NCI-H1417 (cell line): Measurements from ENCODE around the gene TCF7.

Source experiments
- DNase-seq, 3 experiments: peaks; one replicate each; lab custom pipeline; 2025; lab: John Stamatoyannopoulos, UW

The TCF7 gene

GRCh38 chr5:134113363-134113889 lies 1.1 kb upstream of the TCF7 start:
- DNase-seq = no peak

- DNase-seq = peak in 2 of 3 experiments; percentile 33 to 39
These were observed 665 bp downstream of the TCF7 start for GRCh38 chr5:134114886-134115805.

- DNase-seq = no peak
These were observed 1.3 kb downstream of the TCF7 start for GRCh38 chr5:134115806-134116175.

GRCh38 chr5:134116286-134116685 lies 1.8 kb downstream of the TCF7 start:
- no peak for DNase-seq

- DNase-seq = no peak
These were observed 2.6 kb downstream of the TCF7 start for GRCh38 chr5:134116789-134117761.

DNA sequence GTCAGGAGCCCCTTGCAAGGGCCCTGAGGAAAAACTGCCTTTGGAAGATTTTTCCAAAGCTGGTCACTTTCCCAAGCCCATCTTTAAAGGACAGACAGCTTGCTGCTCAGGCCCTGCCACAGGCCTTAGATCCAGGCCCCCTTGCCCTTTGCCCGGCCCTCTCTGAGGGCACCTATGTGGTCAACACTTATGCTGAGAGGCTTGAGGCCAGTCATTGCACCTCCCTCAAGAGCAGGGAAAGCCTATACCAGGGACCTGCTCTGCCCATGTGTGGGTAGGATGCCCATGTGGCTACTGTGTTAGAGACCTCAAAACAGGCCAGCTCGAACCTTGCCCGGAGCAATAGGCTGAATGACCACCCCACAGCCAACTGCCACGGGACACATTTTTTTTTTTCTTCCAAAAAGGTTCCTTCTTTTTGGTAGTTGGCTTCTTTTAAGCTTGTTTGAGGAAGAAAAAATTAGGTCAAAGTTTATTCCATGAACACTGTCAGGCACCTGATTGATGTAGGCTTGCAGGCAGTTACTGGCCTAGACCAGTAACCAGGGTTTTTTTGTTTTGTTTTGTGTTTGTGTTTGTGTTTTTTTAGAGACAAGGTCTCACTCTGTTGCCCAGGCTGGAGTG lies 3.8 kb downstream of the TCF7 start:
- no peak for DNase-seq

- no peak for DNase-seq
These were observed 5.2 kb downstream of the TCF7 start for GRCh38 chr5:134119720-134120119.

GRCh38 chr5:134120386-134121138 lies 6.1 kb downstream of the TCF7 start:
- no peak for DNase-seq

- DNase-seq = no peak
These were observed 8.0 kb downstream of the TCF7 start for GRCh38 chr5:134122530-134122929.

DNA sequence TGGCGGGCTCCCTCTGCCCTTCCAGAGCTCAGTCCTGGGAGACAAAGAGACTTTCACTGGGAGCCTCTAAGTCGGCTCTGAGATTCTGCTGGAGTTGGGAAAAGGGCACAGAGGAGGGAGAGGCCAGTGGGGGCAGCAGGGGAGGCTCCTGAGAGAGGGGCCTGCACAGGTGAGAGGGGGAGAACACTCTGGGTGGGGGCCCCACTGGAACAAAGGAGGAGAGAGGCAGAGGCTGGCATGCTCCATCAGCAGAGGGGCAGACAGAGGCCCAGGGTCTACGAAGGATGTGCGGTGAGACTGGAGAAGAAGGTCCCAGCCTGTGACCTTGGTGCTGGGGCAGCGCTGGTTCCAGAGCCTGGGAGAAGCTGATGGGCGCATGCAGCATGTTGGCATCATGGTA lies 8.9 kb downstream of the TCF7 start:
- no peak for DNase-seq

DNA sequence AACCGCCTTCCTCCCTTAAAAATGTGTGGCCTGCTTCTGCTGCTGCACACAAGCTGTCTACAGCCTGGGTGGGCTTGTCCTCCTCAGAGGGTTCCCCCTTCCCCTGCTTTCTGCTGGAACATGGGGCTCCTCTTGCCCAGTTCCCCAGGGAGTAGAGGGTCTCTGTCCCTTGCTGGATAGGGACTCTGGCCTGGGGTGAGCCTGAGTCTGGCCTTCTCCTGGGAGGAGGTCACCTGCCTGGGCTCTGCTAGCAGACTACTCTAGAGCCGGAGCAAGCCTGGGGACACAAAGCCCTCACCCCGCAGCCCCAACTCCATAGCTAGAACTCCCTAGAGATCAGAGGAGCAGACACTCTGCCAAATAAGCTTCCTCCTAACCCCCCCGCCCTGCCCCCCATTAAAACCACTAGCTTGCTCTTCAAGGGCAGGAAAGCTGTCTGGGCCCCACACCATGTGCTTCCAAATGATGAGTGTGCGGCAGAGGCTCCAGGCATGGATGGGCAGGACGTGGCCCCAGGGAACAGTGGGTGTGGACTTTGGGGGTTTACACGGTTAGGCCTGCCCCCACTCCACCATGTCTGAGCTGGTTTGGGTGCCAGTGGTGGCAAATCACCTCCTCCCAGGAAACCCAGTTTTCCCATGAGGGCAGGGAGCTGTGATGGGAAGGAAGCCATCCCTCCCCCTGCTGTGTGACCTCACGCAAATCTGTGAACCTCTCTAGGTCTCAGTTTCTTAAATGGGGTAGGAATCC lies 10.0 kb downstream of the TCF7 start:
- DNase-seq = no peak

DNA sequence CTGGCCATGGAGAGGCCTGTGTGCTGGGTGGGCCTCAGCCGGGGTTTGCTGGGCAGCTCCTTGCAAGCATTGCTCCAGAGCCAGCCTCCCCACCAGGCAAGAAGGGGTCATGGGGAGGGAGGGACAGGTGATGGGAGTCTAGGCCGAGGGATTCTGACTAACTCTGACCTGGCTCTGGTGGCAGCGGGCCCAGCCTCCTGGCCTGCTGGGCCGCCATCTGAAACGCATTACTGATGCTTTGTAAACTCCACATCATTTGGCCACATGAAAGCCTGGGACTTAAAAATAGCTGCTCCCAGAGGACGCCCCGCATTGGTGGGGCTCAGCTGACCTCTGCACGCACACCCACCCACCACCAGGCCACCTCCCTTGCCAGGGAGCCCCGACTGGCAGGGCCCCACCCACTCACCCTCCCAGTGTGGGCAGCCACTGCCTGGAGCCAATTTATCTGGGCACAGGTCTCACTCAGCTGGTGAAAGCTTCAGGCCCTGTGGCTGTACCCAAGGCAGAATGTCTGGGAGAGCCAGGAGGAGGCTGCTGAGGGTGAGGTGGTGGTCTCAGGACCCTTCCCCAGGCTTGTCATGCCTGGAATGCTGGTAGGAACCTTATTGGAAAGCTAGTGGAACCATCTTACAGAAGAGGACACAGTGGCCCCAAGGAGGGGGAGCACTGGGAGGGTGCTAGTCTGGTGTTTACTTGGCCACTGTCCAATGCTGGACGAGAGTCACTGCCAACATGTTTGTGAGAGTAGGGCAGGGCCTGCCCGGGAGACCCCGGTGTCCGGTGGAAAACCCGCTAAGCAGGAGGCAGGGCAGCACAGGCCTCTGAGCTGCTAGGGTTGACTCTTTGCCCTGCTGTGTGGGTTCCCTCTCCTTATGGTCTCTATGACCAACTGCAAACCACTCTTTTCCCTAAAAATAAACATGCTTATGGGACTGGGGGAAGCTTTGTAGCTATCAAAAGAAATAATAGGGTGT lies 10.8 kb downstream of the TCF7 start:
- DNase-seq = no peak

GRCh38 chr5:134127376-134127861 lies 12.9 kb downstream of the TCF7 start:
- no peak for DNase-seq

GRCh38 chr5:134127988-134128647 lies 13.6 kb downstream of the TCF7 start:
- no peak for DNase-seq

GRCh38 chr5:134128648-134128995 lies 14.1 kb downstream of the TCF7 start:
- no peak for DNase-seq

DNA sequence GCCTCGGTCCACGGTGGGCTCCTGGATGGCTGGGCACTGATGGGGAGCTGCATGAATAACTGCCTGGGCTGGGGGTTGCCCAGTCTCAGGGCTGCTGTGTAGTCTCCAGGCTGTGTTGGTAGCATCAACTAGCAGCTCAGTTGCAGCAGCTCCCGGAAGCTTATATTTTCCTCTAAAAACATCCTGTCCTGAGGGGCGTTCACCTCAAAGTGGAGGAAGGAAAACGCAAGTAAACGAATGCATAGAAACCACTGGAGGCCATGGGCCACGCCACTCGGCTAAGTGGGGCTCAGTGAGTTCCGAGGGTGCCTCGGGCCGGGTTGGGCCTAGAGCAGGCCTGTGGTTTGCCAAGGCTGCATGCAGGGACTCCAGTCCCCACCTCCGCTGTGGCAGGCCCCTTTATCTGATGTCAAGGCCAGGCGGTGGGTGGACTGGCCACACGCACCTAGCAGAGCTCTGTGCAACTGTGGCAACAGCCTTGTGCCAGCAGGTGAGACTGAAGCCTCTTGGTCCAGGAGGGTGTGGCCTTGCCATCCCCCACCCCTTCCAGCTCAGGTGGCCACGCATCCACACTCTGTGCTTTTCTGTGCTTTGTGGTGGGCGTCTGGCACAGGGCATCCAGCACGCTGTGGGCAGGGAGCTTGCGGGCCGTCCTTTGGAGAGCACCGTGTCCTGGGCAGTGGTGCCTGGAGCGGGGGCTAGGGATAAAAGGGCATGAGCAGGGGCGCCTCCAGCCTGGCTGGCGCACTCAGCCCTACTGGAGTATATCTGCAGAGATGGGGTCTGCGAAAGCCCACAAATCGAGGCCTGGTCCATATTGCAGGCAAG lies 15.1 kb downstream of the TCF7 start:
- DNase-seq = no peak

- DNase-seq = no peak
These were observed 15.9 kb downstream of the TCF7 start for GRCh38 chr5:134130239-134130945.
